ENCODE data around the gene ADAMTS18.

- TF ChIP-seq POLR2A (IDR thresholded peaks at IDR 0.05) (no peak), POLR2AphosphoS5 (IDR thresholded peaks at IDR 0.05) (no peak)
Observed at GRCh38 chr16:77306075-77306474, 128.8 kb downstream of the ADAMTS18 start.

Measured in prostate gland (tissue), 1 donor.